SK-N-SH (cell line): ENCODE measurements around the gene ATG4C. TPM values are rescaled to one million over a fixed set of nuclear protein-coding genes. Genes with fewer than 3 reads are reported as not detected.
A peak's percentile ranks its signal among the peaks of the same experiment; 100 is the strongest.

Source experiments
- CTCF ChIA-PET: fragments of 300-600, 350-600 bp; formaldehyde crosslinking; extraction: SDS; loops from one replicate; lab custom pipeline; 2021; lab: Yijun Ruan, JAX
- POLR2A ChIA-PET: fragments of 350-600 bp; sonication (Branson Sonifier 250); formaldehyde crosslinking; extraction: SDS; loops from one replicate; lab custom pipeline; 2020; ENCODE audit warnings: antibody characterized with exemption, inconsistent platforms; lab: Yijun Ruan, JAX
- DNase-seq: peaks from one replicate; pipeline ENCODE4 v3.0.0; 2012
- H2AFZ ChIP-seq: fragments of 200-600 bp; sonication (generic); 2 replicates; pipeline ENCODE4 v1.8.1; 2016; ENCODE audit warnings: antibody characterized with exemption, mild to moderate bottlenecking, low read depth
- H3F3A ChIP-seq: fragments of 200-600 bp; sonication (generic); replicated peaks from 2 replicates; pipeline ENCODE3; 2016; ENCODE audit warnings: antibody characterized with exemption, mild to moderate bottlenecking; ENCODE audit not compliant: insufficient read depth
- H3K27ac ChIP-seq, 2 experiments: fragments of 200-500 bp in 1 of 2; fragments of 200-600 bp in 1 of 2; sonication (Bioruptor generic) in 1 of 2; sonication (generic), shearing (Covaris generic) in 1 of 2; 2 replicates each; pipeline versions ENCODE4 v1.5.1 to v1.6.1; 2014 to 2016; ENCODE audit warnings: low read depth in 2 of 2, inconsistent platforms in 1 of 2, low read length in 1 of 2, mild to moderate bottlenecking in 1 of 2, mixed read lengths in 1 of 2
- H3K27me3 ChIP-seq: fragments of 200-600 bp; sonication (generic), shearing (Covaris generic); 2 replicates; pipeline ENCODE4 v1.6.1; 2016; ENCODE audit warnings: mixed run types; ENCODE audit not compliant: insufficient read depth
- H3K36me3 ChIP-seq, 2 experiments: fragments of 200-500 bp in 1 of 2; fragments of 200-600 bp in 1 of 2; sonication (Bioruptor generic) in 1 of 2; sonication (generic) in 1 of 2; replicated peaks in 1 of 2; 2 replicates each; pipeline versions ENCODE3 to v1.5.1; 2014 to 2016; ENCODE audit warnings: low read length in 1 of 2, mild to moderate bottlenecking in 1 of 2; ENCODE audit not compliant: insufficient read depth in 2 of 2, control insufficient read depth in 1 of 2
- H3K4me1 ChIP-seq, 2 experiments: fragments of 200-500 bp in 1 of 2; fragments of 200-600 bp in 1 of 2; sonication (Bioruptor generic) in 1 of 2; sonication (generic), shearing (Covaris generic) in 1 of 2; 2 replicates each; pipeline versions ENCODE4 v1.5.1 to v1.6.1; 2014 to 2016; ENCODE audit warnings: low read depth in 1 of 2, low read length in 1 of 2, mixed run types in 1 of 2; ENCODE audit not compliant: insufficient read depth in 2 of 2, control insufficient read depth in 1 of 2
- H3K4me2 ChIP-seq: fragments of 200-600 bp; sonication (generic), shearing (Covaris generic); 2 replicates; pipeline ENCODE4 v1.6.1; 2017; ENCODE audit warnings: mixed run types
- H3K4me3 ChIP-seq, 2 experiments: fragments of 200-500 bp in 1 of 2; fragments of 200-600 bp in 1 of 2; sonication (Bioruptor generic) in 1 of 2; sonication (generic), shearing (Covaris generic) in 1 of 2; 2 replicates each; pipeline versions ENCODE4 v1.5.1 to v1.8.1; 2014 to 2016; ENCODE audit warnings: low read depth in 2 of 2, inconsistent platforms in 1 of 2, low read length in 1 of 2, mild to moderate bottlenecking in 1 of 2, mixed read lengths in 1 of 2, moderate library complexity in 1 of 2
- H3K79me2 ChIP-seq: fragments of 200-600 bp; sonication (generic); 2 replicates; pipeline ENCODE4 v1.8.1; 2017; ENCODE audit warnings: mild to moderate bottlenecking; ENCODE audit not compliant: insufficient read depth
- H3K9ac ChIP-seq: fragments of 200-600 bp; sonication (generic); 2 replicates; pipeline ENCODE4 v1.6.1; 2017; ENCODE audit warnings: mixed run types
- H3K9me2 ChIP-seq: fragments of 200-600 bp; sonication (generic); 2 replicates; pipeline ENCODE4 v1.6.1; 2017; ENCODE audit warnings: mixed run types
- H3K9me3 ChIP-seq: fragments of 200-600 bp; sonication (generic); 2 replicates; pipeline ENCODE4 v1.6.1; 2017; ENCODE audit warnings: mixed run types, mild to moderate bottlenecking, moderate library complexity
- H4K20me1 ChIP-seq: fragments of 200-600 bp; sonication (generic); 2 replicates; pipeline ENCODE4 v1.6.1; 2017; ENCODE audit warnings: mild to moderate bottlenecking, mixed run types; ENCODE audit not compliant: insufficient read depth
- CTCF ChIP-seq: fragments of 200-600 bp; sonication (generic); IDR thresholded peaks from 2 replicates; pipeline ENCODE4 v1.6.1; 2017; ENCODE audit warnings: antibody characterized with exemption, mild to moderate bottlenecking, moderate library complexity
- ELF1 ChIP-seq: IDR thresholded peaks from 2 replicates; pipeline ENCODE4 v1.4.0; 2012
- EP300 ChIP-seq, 2 experiments: IDR thresholded peaks; 2 replicates each; pipeline versions ENCODE4 v1.4.0 to v1.6.1; 2012; ENCODE audit warnings: borderline replicate concordance in 1 of 2, low read depth in 1 of 2, low read length in 1 of 2
- FOSL2 ChIP-seq: IDR thresholded peaks from 2 replicates; pipeline ENCODE4 v1.4.0; 2012; ENCODE audit warnings: low read depth, mild to moderate bottlenecking, moderate library complexity, borderline replicate concordance
- FOXJ3 ChIP-seq: sonication (generic); formaldehyde crosslinking; IDR thresholded peaks from 2 replicates; pipeline ENCODE4 v1.5.1; 2020; ENCODE audit warnings: mild to moderate bottlenecking, missing genetic modification reagents
- FOXM1 ChIP-seq: IDR thresholded peaks from 2 replicates; pipeline ENCODE4 v1.4.0; 2012; ENCODE audit warnings: low read depth, mild to moderate bottlenecking
- GABPA ChIP-seq: IDR thresholded peaks from 2 replicates; pipeline ENCODE4 v1.4.0; 2012; ENCODE audit warnings: low read depth, mild to moderate bottlenecking
- GATA2 ChIP-seq: sonication (generic); formaldehyde crosslinking; IDR thresholded peaks from 2 replicates; pipeline ENCODE4 v1.5.0; 2020; ENCODE audit warnings: mild to moderate bottlenecking, missing genetic modification reagents
- MEF2A ChIP-seq: IDR thresholded peaks from 2 replicates; pipeline ENCODE4 v1.4.0; 2012; ENCODE audit warnings: low read depth, borderline replicate concordance
- NFIC ChIP-seq: IDR thresholded peaks from 2 replicates; pipeline ENCODE4 v1.4.0; 2012; ENCODE audit warnings: borderline replicate concordance
- NRF1 ChIP-seq: IDR thresholded peaks from 2 replicates; pipeline ENCODE4 v1.6.1; 2012; ENCODE audit warnings: low read depth, mild to moderate bottlenecking, low read length
- PBX3 ChIP-seq: IDR thresholded peaks from 2 replicates; pipeline ENCODE4; 2012
- RAD21 ChIP-seq: IDR thresholded peaks from 2 replicates; pipeline ENCODE4 v1.6.1; 2012; ENCODE audit warnings: mild to moderate bottlenecking, low read length
- REST ChIP-seq: IDR thresholded peaks from 2 replicates; pipeline ENCODE4 v1.6.1; 2012; ENCODE audit warnings: mild to moderate bottlenecking, low read depth, low read length, moderate library complexity
- RFX5 ChIP-seq: IDR thresholded peaks from 2 replicates; pipeline ENCODE4 v1.6.1; 2012; ENCODE audit warnings: mild to moderate bottlenecking, improper control_type of control experiment, low read length
- SIN3A ChIP-seq: IDR thresholded peaks from 2 replicates; pipeline ENCODE4 v1.6.1; 2012; ENCODE audit warnings: low read depth, mild to moderate bottlenecking, low read length, moderate library complexity, borderline replicate concordance
- TAF1 ChIP-seq: IDR thresholded peaks from 2 replicates; pipeline ENCODE4 v1.6.1; 2012; ENCODE audit warnings: low read depth, mild to moderate bottlenecking, low read length, moderate library complexity, borderline replicate concordance
- TCF12 ChIP-seq: IDR thresholded peaks from 2 replicates; pipeline ENCODE4 v1.4.0; 2012
- USF1 ChIP-seq: IDR thresholded peaks from 2 replicates; pipeline ENCODE4 v1.4.0; 2012; ENCODE audit warnings: low read depth, borderline replicate concordance
- YY1 ChIP-seq: IDR thresholded peaks from 2 replicates; pipeline ENCODE4 v1.4.0; 2012; ENCODE audit warnings: low read depth, mild to moderate bottlenecking
- WGBS: methylation state at CpG from one replicate; pipeline ENCODE4 v1.1.6; 2017; ENCODE audit warnings: low lambda C conversion rate; 5-methylcytosine and 5-hydroxymethylcytosine counted together
- polyA plus RNA-seq, 3 experiments: library from polyadenylated mRNA; depleted of rRNA; stranded (reverse); fragments of >200 nt; gene quantifications; 2 replicates each; pipeline ENCODE4 v1.2.3, GENCODE V29; 2012
- TF ChIP-seq, protein P1 (sequence below): fragments of 150-350 bp; IDR thresholded peaks from 2 replicates; pipeline ENCODE4 v1.6.1; 2016; ENCODE audit warnings: mild to moderate bottlenecking, low read depth, low read length
- TF ChIP-seq, protein P2 (sequence below): IDR thresholded peaks from 2 replicates; pipeline ENCODE4 v1.4.0; 2012; ENCODE audit warnings: low read depth

The ATG4C gene, protein sequence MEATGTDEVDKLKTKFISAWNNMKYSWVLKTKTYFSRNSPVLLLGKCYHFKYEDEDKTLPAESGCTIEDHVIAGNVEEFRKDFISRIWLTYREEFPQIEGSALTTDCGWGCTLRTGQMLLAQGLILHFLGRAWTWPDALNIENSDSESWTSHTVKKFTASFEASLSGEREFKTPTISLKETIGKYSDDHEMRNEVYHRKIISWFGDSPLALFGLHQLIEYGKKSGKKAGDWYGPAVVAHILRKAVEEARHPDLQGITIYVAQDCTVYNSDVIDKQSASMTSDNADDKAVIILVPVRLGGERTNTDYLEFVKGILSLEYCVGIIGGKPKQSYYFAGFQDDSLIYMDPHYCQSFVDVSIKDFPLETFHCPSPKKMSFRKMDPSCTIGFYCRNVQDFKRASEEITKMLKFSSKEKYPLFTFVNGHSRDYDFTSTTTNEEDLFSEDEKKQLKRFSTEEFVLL
- polyA plus RNA-seq (2012; rRNA removed), result 2.8 and 3.0 TPM in 2 replicates
- polyA plus RNA-seq (2012; cell fraction: cytosol; rRNA removed), result 4.7 and 5.5 TPM in 2 replicates
- polyA plus RNA-seq (2012; cell fraction: nucleus; rRNA removed), result 0.66 and 2.4 TPM in 2 replicates

- ChIA-PET CTCF (interaction anchor here (0.7 kb wide), 1 partner anchor 9 kb away, joined by 3 read pairs; no protein-coding TSS in a partner anchor), POLR2A (no interaction called here)
- Histone ChIP-seq H3K36me3 (no peaks in the 10 kb centered on the region), H3F3A (peaks cover 3% of the 10 kb centered on the region), H3K9ac (peak within 1 kb of the TSS; percentile 81), H3K9me2 (no peaks in the 10 kb centered on the region), H4K20me1 (no peaks in the 10 kb centered on the region), H3K79me2 (peaks cover 33% of the 10 kb centered on the region), H3K27me3 (no peaks in the 10 kb centered on the region), H3K4me1 (no peaks in the 10 kb centered on the region; a peak in 1 of 4 replicates), H3K9me3 (no peaks in the 10 kb centered on the region), H2AFZ (peak within 1 kb of the TSS; percentile 99), H3K4me3 (peak within 1 kb of the TSS; percentile 73 to 76), H3K27ac (peak within 1 kb of the TSS; percentile 84 to 96), H3K4me2 (peak within 1 kb of the TSS; percentile 80)
- DNase-seq, result peak; percentile 88
- under 1% methylated on average over 32 of the region's 38 CpGs for WGBS
- TF ChIP-seq, protein P1, sequence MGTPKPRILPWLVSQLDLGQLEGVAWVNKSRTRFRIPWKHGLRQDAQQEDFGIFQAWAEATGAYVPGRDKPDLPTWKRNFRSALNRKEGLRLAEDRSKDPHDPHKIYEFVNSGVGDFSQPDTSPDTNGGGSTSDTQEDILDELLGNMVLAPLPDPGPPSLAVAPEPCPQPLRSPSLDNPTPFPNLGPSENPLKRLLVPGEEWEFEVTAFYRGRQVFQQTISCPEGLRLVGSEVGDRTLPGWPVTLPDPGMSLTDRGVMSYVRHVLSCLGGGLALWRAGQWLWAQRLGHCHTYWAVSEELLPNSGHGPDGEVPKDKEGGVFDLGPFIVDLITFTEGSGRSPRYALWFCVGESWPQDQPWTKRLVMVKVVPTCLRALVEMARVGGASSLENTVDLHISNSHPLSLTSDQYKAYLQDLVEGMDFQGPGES, result no peak
- TF ChIP-seq USF1, result peak; percentile 48; the same call in 1 of the 2 replicates
- TF ChIP-seq YY1, result peak; percentile 85; the same call in 1 of the 2 replicates
- no peak for TF ChIP-seq EP300 (IDR thresholded peaks at IDR 0.05; ENCODE audit: borderline replicate concordance in 1 of 2, low read depth in 1 of 2, low read length in 1 of 2)
- peak; percentile 98 for TF ChIP-seq ELF1
- TF ChIP-seq TCF12, result no peak
- TF ChIP-seq TAF1, result peak; percentile 63; the same call in 1 of the 2 replicates
- TF ChIP-seq SIN3A, result peak; percentile 57; the same call in 1 of the 2 replicates
- TF ChIP-seq NRF1, result no peak
- TF ChIP-seq RAD21, result no peak
- 0 out of 2 replicates have a peak, but pooled peaks have one; percentile 33 for TF ChIP-seq PBX3
- no peak for TF ChIP-seq NFIC
- peak; percentile 63; the same call in 1 of the 2 replicates for TF ChIP-seq REST
- TF ChIP-seq, protein P2, sequence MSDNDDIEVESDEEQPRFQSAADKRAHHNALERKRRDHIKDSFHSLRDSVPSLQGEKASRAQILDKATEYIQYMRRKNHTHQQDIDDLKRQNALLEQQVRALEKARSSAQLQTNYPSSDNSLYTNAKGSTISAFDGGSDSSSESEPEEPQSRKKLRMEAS, result peak; percentile 54
- no peak for TF ChIP-seq FOSL2
- peak; percentile 76 for TF ChIP-seq GABPA
- TF ChIP-seq MEF2A, result no peak
- TF ChIP-seq RFX5, result no peak
- TF ChIP-seq GATA2 (CRISPR knock-in tag), result peak; percentile 95
- TF ChIP-seq CTCF, result no peak
- no peak for TF ChIP-seq FOXJ3 (CRISPR knock-in tag)
- no peak for TF ChIP-seq FOXM1
These were observed at the start of gene ATG4C for GRCh38 chr1:62783736-62784508. ATG4C (plus strand) TSS chr1:62784132; CDS start chr1:62803787, 19,655 bp downstream.
